PFSK-1 (cell line): ENCODE measurements around the gene PLEKHG2.

Source experiments
- FOXP2 ChIP-seq: optimal IDR thresholded peaks from 2 replicates; pipeline ENCODE3; 2011; ENCODE audit warnings: borderline replicate concordance, control low read depth, inconsistent platforms; ENCODE audit not compliant: insufficient read depth; ENCODE audit errors: extremely low read length, extremely low read depth
- POLR2AphosphoS5 ChIP-seq: IDR thresholded peaks from 2 replicates; pipeline ENCODE4 v1.6.1; 2012; ENCODE audit warnings: low read depth, mild to moderate bottlenecking, control low read depth, low read length, moderate library complexity
- REST ChIP-seq, 2 experiments: IDR thresholded peaks; 2 replicates each; pipeline versions ENCODE4 v1.6.1 to v1.8.0; 2011 to 2012; ENCODE audit warnings: low read depth in 2 of 2, low read length in 2 of 2, control low read depth in 1 of 2, inconsistent platforms in 1 of 2, mild to moderate bottlenecking in 1 of 2, moderate library complexity in 1 of 2; ENCODE audit not compliant: insufficient read depth in 1 of 2
- SIN3A ChIP-seq: IDR thresholded peaks from 2 replicates; pipeline ENCODE4 v1.6.1; 2012; ENCODE audit warnings: mild to moderate bottlenecking, low read length, moderate library complexity, borderline replicate concordance; ENCODE audit not compliant: insufficient read depth
- TAF1 ChIP-seq: IDR thresholded peaks from 2 replicates; pipeline ENCODE4 v1.6.1; 2012; ENCODE audit warnings: low read length, control low read depth, borderline replicate concordance; ENCODE audit not compliant: insufficient read depth

The PLEKHG2 gene

GRCh38 chr19:39417463-39418181 lies 5.2 kb downstream of the PLEKHG2 start:
- TF ChIP-seq REST (IDR thresholded peaks at IDR 0.05; ENCODE audit: insufficient read depth in 1 of 2, low read depth in 2 of 2, low read length in 2 of 2) (no peak), POLR2AphosphoS5 (no peak), FOXP2 (no peak), SIN3A (no peak), TAF1 (no peak)

GRCh38 chr19:39419003-39419402 lies 6.5 kb downstream of the PLEKHG2 start:
- TF ChIP-seq POLR2AphosphoS5 (no peak), REST (IDR thresholded peaks at IDR 0.05; ENCODE audit: insufficient read depth in 1 of 2, low read depth in 2 of 2, low read length in 2 of 2) (no peak), TAF1 (no peak), SIN3A (no peak), FOXP2 (no peak)

- no peak for TF ChIP-seq TAF1
- TF ChIP-seq POLR2AphosphoS5, result no peak
- no peak for TF ChIP-seq SIN3A
- TF ChIP-seq REST (IDR thresholded peaks at IDR 0.05; ENCODE audit: insufficient read depth in 1 of 2, low read depth in 2 of 2, low read length in 2 of 2), result no peak
- no peak for TF ChIP-seq FOXP2
Measured at GRCh38 chr19:39420769-39421168, 8.3 kb downstream of the PLEKHG2 start.

- TF ChIP-seq FOXP2 (no peak), SIN3A (no peak), TAF1 (no peak), REST (IDR thresholded peaks at IDR 0.05; ENCODE audit: insufficient read depth in 1 of 2, low read depth in 2 of 2, low read length in 2 of 2) (no peak), POLR2AphosphoS5 (no peak)
Measured at GRCh38 chr19:39422020-39422419, 9.6 kb downstream of the PLEKHG2 start.
